HG02943 (cell line): ENCODE results near the gene OR4D5.

ENCODE experiments used
- ATAC-seq: cut with Tn5 transposase; IDR thresholded peaks from one replicate; pipeline ENCODE4 v1.9.1; 2021; ENCODE audit warnings: mild to moderate bottlenecking, low read depth, moderate library complexity; ENCODE audit not compliant: unreplicated experiment

Gene OR4D5

DNA sequence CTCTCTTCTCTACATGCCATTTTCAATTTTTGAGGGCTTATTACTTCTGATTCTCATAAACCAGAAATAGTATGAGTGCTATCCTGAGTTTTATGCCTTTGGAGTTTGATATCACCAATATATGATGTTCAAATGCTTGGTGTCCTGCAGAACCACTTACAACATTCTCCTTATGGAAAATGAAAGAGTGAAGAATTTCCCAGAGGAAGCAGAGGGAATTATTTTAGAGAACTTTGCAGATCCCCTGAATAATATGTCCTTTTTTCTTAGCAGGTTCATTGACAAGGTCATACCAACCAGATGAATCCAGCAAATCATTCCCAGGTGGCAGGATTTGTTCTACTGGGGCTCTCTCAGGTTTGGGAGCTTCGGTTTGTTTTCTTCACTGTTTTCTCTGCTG is at the start of gene OR4D5:
TSS of gene OR4D5 (plus strand) at position 301 of the 400 bp plus-strand sequence. CDS start at position 301, 0 bp downstream.
- ATAC-seq: no peak

DNA sequence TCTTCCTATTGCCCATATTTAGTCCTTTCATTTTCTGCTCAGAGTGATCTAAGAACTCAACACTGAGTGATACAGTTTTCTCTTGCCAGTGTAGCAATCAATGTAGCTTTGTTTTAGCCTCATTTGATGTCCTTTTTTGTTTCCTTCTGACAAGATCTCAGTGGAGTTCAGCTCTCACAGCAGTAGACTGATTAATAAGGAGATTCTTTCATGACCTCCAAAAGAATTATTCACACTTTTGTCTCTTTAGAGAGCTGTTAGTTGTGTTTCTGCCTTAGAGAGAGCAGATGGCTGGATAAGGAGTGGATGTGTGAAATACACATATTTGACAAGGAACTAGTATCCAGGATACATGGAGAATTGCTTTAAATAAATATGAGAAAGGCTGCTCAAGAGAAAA is 47.4 kb upstream of the OR4D5 start:
- no peak for ATAC-seq

DNA sequence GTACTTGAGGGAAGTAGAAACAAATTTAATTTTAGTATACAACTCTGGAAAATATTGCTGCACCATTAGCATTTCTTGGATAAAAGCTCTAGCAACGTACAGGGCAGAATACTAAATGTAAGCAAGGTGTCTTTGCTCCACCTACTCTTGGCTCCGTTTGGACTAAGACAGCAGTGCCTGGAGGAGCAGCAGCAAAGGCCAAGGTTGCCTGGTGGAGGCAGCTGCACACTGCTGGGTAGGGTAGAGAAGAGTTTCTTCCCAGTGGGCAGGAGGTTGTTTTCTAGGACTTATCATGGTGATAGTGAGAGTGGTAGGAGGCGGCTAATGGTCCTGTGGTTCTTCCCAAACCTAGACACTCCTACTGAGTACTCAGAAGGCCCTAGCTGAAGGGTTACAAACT is 39.6 kb upstream of the OR4D5 start:
- ATAC-seq: no peak

DNA sequence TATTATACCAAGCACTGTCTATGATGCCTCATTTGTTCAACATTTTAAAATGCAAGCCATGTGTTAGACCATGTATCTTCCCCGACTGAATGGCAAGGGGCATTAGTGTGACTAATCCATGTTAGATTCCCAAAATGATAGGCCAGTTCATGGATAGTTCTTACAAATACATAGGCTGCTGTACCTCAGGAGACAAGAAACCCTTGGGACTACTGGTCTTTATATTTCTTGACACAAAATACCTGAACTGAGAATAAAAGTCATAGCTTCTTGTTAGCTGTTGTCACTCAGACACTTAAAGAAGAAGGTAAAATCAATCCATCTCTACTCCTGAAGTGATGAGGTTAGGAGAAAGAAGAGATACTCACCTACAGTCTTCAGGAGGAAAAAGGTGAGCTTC is 37.5 kb upstream of the OR4D5 start, which contains the start of gene OR8D4:
TSS of gene OR8D4 (plus strand) at position 301 of the 400 bp plus-strand sequence. CDS start 4,265 bp downstream, outside the sequence.
- ATAC-seq: no peak

DNA sequence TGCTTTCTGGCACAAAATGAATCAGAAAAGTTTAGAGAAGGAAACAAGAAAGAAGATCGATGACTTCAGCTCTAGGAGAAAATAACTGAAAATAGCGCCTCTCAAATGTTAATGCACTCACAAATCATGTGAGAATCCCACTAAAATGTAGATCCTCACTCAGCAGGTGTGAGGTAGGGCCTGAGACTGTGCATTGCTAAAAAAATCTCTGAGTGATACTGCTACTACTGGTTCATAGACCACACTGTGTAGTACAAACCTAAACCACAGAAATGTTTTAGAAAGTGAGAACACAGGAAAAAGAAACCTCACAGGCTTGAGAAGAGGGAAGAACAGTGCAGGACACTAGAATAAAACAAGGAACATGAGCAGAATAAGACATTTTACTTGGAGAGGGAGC is 35.5 kb upstream of the OR4D5 start:
- no peak for ATAC-seq

DNA sequence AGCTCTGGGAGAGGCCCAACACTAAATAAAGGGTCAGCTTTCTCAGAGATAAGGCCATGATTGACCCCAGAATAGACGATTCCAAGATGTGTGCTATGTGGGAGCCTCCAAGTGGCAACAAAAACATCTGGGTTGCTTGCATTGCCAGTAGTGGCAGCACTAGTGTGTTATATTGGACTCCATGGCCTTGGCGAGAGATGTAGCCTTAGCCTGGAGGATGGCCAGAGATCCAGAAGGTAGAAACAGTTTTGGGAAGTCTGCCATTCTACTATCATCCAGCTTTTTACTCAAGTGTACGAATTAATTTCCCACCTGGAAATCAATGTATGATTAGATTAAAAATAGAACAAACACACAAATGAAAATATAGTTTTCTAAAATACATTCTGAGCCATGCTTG is 34.5 kb upstream of the OR4D5 start:
- no peak for ATAC-seq

DNA sequence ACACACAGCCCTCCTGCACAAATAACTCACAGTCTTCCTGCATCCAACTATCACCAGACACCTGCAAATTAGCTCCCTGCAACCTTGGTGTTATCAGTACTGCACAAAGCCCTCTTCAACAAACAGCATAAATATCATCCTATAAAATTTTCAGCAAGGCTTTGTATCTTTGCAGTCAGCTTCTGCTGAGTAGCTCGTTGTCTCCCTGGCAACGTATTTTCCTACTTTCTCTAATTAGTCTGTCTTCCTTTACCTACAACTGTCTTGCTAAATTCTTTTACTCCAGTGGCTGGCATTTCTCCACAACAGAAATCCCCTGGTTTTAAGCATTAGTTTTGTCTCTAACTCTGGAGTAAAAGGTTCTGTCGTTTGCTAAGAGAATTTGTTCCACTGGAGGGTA is 33.6 kb upstream of the OR4D5 start:
- ATAC-seq: no peak

DNA sequence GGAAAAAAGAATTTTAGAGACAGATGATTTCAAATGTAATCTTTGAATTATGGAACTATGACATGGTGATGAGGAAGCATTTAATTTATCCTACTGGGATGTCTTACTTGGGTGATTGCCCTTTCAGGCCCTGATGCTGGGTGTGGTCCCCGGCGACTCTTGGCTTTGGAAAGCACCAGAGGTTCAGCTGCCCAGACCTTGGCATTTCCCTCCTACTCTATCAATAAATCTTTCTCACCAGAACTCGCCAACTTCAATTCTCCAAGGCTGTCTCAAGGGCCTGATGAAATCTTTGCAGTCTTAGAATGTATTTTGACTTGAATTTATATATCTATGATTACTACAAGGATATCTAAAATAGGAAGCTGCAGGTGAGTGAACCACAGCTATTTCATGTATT is 18.5 kb upstream of the OR4D5 start:
- no peak for ATAC-seq

DNA sequence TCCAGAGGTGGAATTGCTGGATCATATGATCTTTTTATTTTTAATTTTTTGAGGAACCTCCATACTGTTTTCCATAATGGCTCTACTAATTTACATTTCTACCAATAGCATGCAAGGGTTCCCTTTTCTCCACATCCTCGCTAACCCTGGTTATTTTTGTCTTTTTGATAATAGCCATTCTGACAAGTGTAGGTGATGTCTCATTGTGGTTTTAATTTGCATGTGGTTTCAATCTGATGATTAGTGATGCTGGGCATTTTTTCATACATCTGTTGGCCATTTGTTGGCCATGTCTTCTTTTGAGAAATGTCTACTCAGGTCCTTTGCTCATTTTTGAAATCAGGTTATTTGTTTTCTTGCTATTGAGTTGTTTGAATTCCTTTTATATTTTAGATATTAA is 15.4 kb upstream of the OR4D5 start:
- ATAC-seq: no peak

DNA sequence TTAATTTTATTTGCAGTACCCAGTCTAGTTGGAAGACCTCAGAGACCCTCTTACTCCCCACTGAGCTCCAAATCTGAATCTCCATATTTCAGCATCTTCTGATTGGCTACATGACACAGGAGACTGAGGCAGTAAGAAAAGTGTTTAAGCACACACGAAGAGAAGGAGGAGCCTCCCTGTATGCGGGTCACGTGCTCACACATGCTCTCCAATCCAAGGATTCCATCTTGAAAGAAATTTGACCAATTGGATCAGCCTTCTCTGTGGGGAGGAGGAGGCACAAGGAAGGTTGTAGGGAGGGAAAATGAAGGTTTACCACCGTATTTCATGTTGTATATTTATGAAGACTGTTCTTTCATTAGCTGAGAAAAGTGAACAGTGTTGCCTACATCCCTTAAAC is 3.0 kb downstream of the OR4D5 start:
- no peak for ATAC-seq

DNA sequence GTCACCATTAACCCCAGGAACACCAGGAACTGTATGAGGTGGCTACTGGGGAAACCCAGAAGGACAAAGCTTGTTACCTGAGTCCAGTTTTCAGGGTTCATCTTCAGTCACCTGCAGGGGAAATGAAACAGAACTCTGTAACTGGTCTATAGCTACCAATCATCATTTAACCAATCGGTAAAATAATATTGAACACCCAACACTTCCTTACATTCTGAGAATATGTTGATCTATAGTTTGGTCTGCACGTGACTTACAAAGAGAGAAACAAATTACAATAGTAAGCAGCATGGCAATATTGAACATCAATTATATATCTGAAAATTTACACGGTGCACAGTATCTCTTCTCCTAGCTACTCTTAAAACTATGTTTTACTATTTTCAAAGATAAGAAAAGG is 4.3 kb downstream of the OR4D5 start, which contains the start of gene OR6T1:
TSS of gene OR6T1 (minus strand) at position 101 of the 400 bp plus-strand sequence. CDS start at position 101, 0 bp downstream.
- no peak for ATAC-seq

DNA sequence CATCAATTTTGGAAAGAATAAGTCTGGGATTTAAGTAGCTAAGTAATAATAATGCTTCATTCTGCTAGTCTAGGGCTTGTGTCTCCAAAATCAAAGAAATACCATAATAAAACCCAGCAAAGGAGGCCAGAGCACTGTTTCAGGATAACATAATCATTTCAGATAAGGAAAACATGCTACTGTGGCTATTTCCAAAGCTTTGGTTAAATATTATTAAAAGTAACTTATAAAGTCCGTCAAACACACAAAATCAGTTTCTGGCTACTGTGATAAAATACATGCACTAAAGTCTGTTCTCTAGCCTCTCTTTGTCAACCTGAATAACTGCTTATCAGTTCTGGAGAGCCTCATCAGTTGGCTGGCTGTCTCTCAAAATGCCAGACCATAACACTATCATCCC is 5.7 kb downstream of the OR4D5 start:
- ATAC-seq: no peak

DNA sequence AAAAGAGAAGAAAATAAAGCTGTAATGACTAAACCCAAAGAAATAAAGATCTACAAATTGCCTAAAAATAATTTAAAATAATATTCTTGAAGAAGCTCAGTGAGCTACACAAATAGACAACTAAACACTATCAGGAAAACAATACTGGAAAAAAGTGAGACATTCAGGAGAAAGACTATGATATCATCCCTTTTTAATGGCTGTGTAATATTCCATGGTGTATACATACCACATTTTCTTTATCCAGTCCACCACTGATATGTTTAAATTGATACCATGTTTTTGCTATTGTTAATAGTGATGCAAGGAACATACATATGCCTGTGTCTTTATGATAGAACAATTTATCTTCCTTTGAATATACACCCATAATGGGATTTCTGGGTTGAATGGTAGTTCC is 17.3 kb downstream of the OR4D5 start:
- ATAC-seq: no peak

DNA sequence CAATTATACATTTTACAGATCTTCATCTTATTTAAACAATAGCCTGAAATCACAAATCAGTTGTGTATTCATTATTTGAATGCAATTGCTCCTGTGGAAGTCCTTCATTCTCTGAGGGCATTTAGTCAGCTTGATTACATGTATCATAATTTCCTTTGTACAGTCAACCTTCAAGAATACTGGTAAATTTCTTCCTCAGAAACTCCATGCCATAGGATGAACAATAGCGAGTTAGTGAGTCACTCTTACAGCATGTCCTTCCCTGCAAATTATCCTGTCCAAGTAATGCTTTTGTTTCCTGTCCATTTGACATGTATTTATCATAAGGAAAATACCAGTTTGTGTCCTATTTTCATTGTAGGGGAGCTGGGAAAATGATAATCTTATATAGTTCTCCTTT is 34.4 kb downstream of the OR4D5 start:
- ATAC-seq: no peak

DNA sequence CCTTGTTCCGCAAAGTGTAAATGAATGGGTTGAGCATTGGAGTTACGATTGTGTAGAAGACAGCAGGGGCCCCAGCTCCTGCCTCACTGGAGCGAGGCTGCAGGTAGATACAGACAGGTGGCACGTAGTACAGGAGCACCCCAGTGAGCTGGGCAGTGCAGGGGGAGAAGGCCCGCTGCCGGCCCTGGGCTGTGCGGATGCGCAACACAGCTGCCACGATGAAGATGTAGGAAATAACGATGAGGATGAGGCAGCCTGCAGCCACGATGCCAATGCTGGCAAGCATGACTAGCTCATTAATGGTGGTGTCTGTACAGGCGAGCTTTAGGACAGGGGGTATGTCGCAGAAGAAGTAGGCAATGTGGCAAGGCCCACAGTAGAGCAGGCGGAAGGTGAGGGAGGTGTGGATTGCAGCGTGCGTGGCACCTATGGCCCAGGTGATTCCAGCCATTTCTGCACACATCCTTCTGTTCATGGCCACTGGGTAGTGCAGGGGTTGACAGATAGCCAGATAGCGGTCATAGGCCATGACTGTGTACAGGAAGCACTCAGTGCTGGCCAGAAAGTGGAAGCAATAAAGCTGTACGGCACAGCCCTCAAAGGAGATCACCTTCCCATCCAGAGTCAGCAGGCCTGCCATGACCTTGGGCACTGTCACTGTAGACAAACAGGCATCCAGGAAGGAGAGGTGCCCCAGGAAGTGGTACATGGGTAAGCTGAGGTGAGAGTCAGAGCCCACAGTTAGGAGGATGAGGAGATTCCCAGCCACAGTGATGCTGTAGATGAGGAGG is 37.5 kb downstream of the OR4D5 start:
- no peak for ATAC-seq

DNA sequence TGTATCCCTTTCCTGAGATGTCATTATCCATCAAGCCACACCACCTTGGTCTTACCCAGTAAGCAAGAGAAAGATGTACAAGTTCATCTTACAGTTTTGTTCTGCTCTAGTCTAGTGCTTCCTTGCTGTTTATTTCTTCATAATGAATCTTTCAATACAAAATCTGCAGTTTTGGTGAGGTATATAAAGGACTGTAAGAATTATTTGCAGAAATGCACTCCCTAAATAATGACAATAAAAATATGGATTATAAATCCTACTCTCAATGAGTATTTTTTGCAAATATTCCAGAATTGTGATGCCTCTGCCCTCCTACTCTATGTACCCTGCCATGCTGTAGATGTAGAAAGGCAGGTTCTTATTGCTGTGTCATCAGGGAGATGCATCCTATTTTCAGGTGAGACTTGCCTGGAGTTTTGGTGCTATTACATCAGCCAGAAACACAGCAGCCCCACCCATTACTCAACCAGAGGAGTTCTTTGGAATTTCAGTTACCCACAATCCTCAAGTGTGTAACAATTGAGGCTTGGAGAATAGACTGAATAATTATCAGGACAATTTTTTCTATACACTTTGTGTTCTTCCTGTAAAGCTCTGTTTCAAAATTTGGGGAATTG is 38.4 kb downstream of the OR4D5 start, which contains the start of gene OR10S1:
TSS of gene OR10S1 (minus strand) at position 51 of the 617 bp plus-strand sequence. CDS start 117 bp downstream, outside the sequence.
- ATAC-seq: no peak

DNA sequence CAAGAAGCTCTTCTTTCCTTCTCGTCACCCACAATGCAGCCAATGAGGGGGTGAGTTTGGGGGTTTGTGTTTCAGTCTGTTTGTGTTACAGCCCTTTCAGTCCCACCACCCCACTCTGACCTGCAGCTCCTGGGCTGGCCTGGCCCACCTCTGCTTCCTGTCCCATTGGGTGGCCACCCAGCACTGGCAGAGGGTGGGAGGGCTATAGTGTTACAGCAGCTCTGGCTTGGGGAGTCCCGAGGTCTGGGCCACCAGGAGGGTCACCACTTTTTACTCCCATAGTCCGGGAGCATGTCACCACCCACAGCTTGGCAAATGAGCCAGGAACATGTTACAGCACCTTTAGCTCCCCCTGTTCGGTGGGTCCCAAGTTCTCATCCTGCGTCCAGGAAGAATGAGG is 39.9 kb downstream of the OR4D5 start:
- no peak for ATAC-seq
